Fibroblast of peridontal ligament (primary cell): ENCODE data around the gene PMVK.

Source experiments
- DNase-seq: peaks from one replicate; pipeline ENCODE4 v3.0.0-alpha.2; 2010; ENCODE audit errors: extremely low read depth

PMVK gene

GRCh38 chr1:154948079-154948478, 11.6 kb upstream of the PMVK start:
- no peak for DNase-seq

GRCh38 chr1:154945962-154946850, 9.7 kb upstream of the PMVK start:
- DNase-seq = no peak

GRCh38 chr1:154945160-154945961, 8.8 kb upstream of the PMVK start:
- DNase-seq = no peak

- DNase-seq = no peak
These were observed 8.1 kb upstream of the PMVK start for GRCh38 chr1:154944401-154945159.

GRCh38 chr1:154943649-154944400, 7.3 kb upstream of the PMVK start:
- peak; percentile 34 for DNase-seq

- no peak for DNase-seq
These were observed 5.0 kb upstream of the PMVK start for GRCh38 chr1:154941333-154942013.

GRCh38 chr1:154940651-154941194, 4.2 kb upstream of the PMVK start:
- peak; percentile 33 for DNase-seq

GRCh38 chr1:154940213-154940560, 3.7 kb upstream of the PMVK start:
- no peak for DNase-seq

GRCh38 chr1:154938604-154939399, 2.3 kb upstream of the PMVK start:
- DNase-seq = no peak

- no peak for DNase-seq
These were observed 1.5 kb upstream of the PMVK start for GRCh38 chr1:154937988-154938386.

- DNase-seq = peak; percentile 98
These were observed 817 bp upstream of the PMVK start for GRCh38 chr1:154937085-154937987.

GRCh38 chr1:154935749-154936554, 567 bp downstream of the PMVK start:
- DNase-seq = no peak

GRCh38 chr1:154934358-154934948, 2.1 kb downstream of the PMVK start:
- no peak for DNase-seq

- no peak for DNase-seq
These were observed 4.5 kb downstream of the PMVK start for GRCh38 chr1:154931940-154932487.

- no peak for DNase-seq
These were observed 10.3 kb downstream of the PMVK start for GRCh38 chr1:154926201-154926600.

GRCh38 chr1:154925335-154926170, 11.0 kb downstream of the PMVK start:
- DNase-seq = no peak
